Right lobe of liver (tissue), 4 donors: Measurements from ENCODE around the gene B4GALNT3.

Source experiments
- CTCF ChIP-seq, 4 donors: fragments of 200-600 bp in 3 of 4; fragments of 450-650 bp in 1 of 4; IDR thresholded peaks; one replicate each; pipeline versions ENCODE4 v1.5.1 to v1.8.0; 2016 to 2022; ENCODE audit warnings: antibody characterized with exemption in 4 of 4, mild to moderate bottlenecking in 2 of 4
- POLR2A ChIP-seq: fragments of 450-650 bp; IDR thresholded peaks from one replicate; pipeline ENCODE4 v1.6.1; 2017; ENCODE audit warnings: antibody characterized with exemption, mild to moderate bottlenecking
- donor health status: DM: no; HTN: no; CAD: no.
- donor health status: DM: no; HTN: no; CAD: no.
- donor health status: DM: no; HTN: yes; CAD: no.

- no peak for TF ChIP-seq POLR2A
- TF ChIP-seq CTCF (IDR thresholded peaks at IDR 0.05): no peak
Observed at GRCh38 chr12:459050-459429, 699 bp upstream of the B4GALNT3 start.
